H54 (cell line): ENCODE measurements around the gene NCR1.
"Not testable (repeated sequence)": the region's sequence is repeated elsewhere in the genome, so short reads cannot be mapped to it uniquely, and the experiment has no call there.

Experiments used
- DNase-seq: peaks from one replicate; pipeline ENCODE4 v3.0.0; 2011; ENCODE audit warnings: low spot score, mixed read lengths; ENCODE audit not compliant: insufficient read length
- FAIRE-seq: peaks from 3 replicates; lab custom pipeline; 2011; peaks lifted over from hg19 to GRCh38; lab: Jason Lieb, UNC
- POLR2A ChIP-seq: IDR thresholded peaks from 2 replicates; pipeline ENCODE4 v1.6.1; 2011; ENCODE audit warnings: low read depth, mild to moderate bottlenecking, low read length

The NCR1 gene

GRCh38 chr19:54896036-54896435 lies 9.9 kb upstream of the NCR1 start:
- DNase-seq (no peak), FAIRE-seq (no peak)
- no peak for TF ChIP-seq POLR2A

GRCh38 chr19:54898685-54899084 lies 7.3 kb upstream of the NCR1 start:
- not testable (repeated sequence) for DNase-seq, FAIRE-seq

- FAIRE-seq, DNase-seq: not testable (repeated sequence)
Measured at GRCh38 chr19:54899646-54900045, 6.3 kb upstream of the NCR1 start.

- not testable (repeated sequence) for DNase-seq, FAIRE-seq
Measured at GRCh38 chr19:54901153-54901552, 4.8 kb upstream of the NCR1 start.

- no peak for TF ChIP-seq POLR2A
- FAIRE-seq, result no peak
- DNase-seq, result no peak
Measured at GRCh38 chr19:54902061-54902460, 3.9 kb upstream of the NCR1 start.

- no peak for FAIRE-seq
- no peak for DNase-seq
- TF ChIP-seq POLR2A, result no peak
Measured at GRCh38 chr19:54903303-54903702, 2.6 kb upstream of the NCR1 start.

GRCh38 chr19:54904261-54904660 lies 1.7 kb upstream of the NCR1 start:
- not testable (repeated sequence) for DNase-seq, FAIRE-seq

- DNase-seq (no peak), FAIRE-seq (no peak)
- no peak for TF ChIP-seq POLR2A
Measured at GRCh38 chr19:54905421-54905802, 536 bp upstream of the NCR1 start.

- DNase-seq (no peak), FAIRE-seq (no peak)
- no peak for TF ChIP-seq POLR2A
Measured at GRCh38 chr19:54906819-54907218, 871 bp downstream of the NCR1 start.

- not testable (repeated sequence) for FAIRE-seq
Measured at GRCh38 chr19:54907899-54908298, 2.0 kb downstream of the NCR1 start.

GRCh38 chr19:54916822-54917221 lies 10.9 kb downstream of the NCR1 start:
- no peak for DNase-seq

More at GRCh38 chr19:54907899-54908298, 2.0 kb downstream of the NCR1 start:
- DNase-seq, result not testable (repeated sequence)

GRCh38 chr19:54918499-54918898 lies 12.6 kb downstream of the NCR1 start:
- no peak for FAIRE-seq
- no peak for TF ChIP-seq POLR2A
- DNase-seq, result no peak

More at GRCh38 chr19:54916822-54917221, 10.9 kb downstream of the NCR1 start:
- no peak for FAIRE-seq
- TF ChIP-seq POLR2A, result no peak

GRCh38 chr19:54919646-54920563 lies 14.0 kb downstream of the NCR1 start:
- FAIRE-seq, DNase-seq: not testable (repeated sequence)

- TF ChIP-seq POLR2A, result no peak
- DNase-seq, result no peak
- FAIRE-seq, result no peak
Measured at GRCh38 chr19:54921082-54921481, 15.1 kb downstream of the NCR1 start.

GRCh38 chr19:54923276-54923675 lies 17.3 kb downstream of the NCR1 start:
- no peak for DNase-seq
- TF ChIP-seq POLR2A, result no peak
- no peak for FAIRE-seq
